Thyroid gland (tissue), 4 donors: Measurements from ENCODE around the gene RIC1. TPM values are rescaled to one million over a fixed set of nuclear protein-coding genes. Genes with fewer than 3 reads are reported as not detected.

Experiments
- DNase-seq, 2 donors: peaks; one replicate each; pipeline ENCODE4 v3.0.0-alpha.2; 2019
- H3K27ac ChIP-seq, 3 donors: fragments of 200-600 bp; sonication (generic); 1 replicate in 2 of 3; 2 replicates in 1 of 3; pipeline ENCODE4 v1.5.1; 2016 to 2019; ENCODE audit warnings: mild to moderate bottlenecking in 1 of 3, moderate library complexity in 1 of 3
- H3K27me3 ChIP-seq: fragments of 200-600 bp; sonication (generic); one replicate; pipeline ENCODE4 v1.5.1; 2019
- H3K36me3 ChIP-seq, 2 donors: fragments of 200-600 bp; sonication (generic); one replicate each; pipeline ENCODE4 v1.5.1; 2016 to 2019
- H3K4me1 ChIP-seq, 2 donors: fragments of 200-600 bp; sonication (generic); one replicate each; pipeline ENCODE4 v1.5.1; 2017 to 2019
- H3K4me3 ChIP-seq, 3 donors: fragments of 200-600 bp; sonication (generic); replicated peaks in 1 of 3; 1 replicate in 2 of 3; 2 replicates in 1 of 3; pipeline ENCODE4 v1.5.1; 2016; ENCODE audit warnings: mild to moderate bottlenecking in 1 of 3
- H3K9me3 ChIP-seq: fragments of 200-600 bp; sonication (generic); one replicate; pipeline ENCODE4 v1.5.1; 2017
- POLR2A ChIP-seq, 2 donors: fragments of 450-650 bp; IDR thresholded peaks; one replicate each; pipeline ENCODE4 v1.6.1; 2017; ENCODE audit warnings: antibody characterized with exemption in 2 of 2, mild to moderate bottlenecking in 2 of 2, moderate library complexity in 1 of 2
- WGBS, 2 donors: methylation state at CpG; one replicate each; pipeline ENCODE4 v1.1.5; 2017; 5-methylcytosine and 5-hydroxymethylcytosine counted together
- intact Hi-C: fragments of 100-400 bp; cut with DNase I; formaldehyde crosslinking; loops from one replicate; pipeline ENCODE4 v1.15.1; 2023
- total RNA-seq, 4 donors: library from RNA; depleted of rRNA; stranded (reverse); fragments of >200 nt; gene quantifications; one replicate each; pipeline ENCODE4 v1.2.3, GENCODE V29; 2016
- TF ChIP-seq, protein P1 (sequence below), 6 experiments: fragments of 200-600 bp in 3 of 6; fragments of 450-650 bp in 3 of 6; sonication (generic) in 3 of 6; IDR thresholded peaks; one replicate each; pipeline ENCODE4 v1.5.1; 2016 to 2019; ENCODE audit warnings: antibody characterized with exemption in 6 of 6, mild to moderate bottlenecking in 2 of 6, inconsistent platforms in 1 of 6, moderate library complexity in 1 of 6

The RIC1 gene
- total RNA-seq, 4 donors from 2014 or later = 42.7 to 56.1 (median 44.9) TPM

GRCh38 chr9:5736563-5737346 lies 107.8 kb downstream of the RIC1 start:
- intact Hi-C loops = no loop called here
- WGBS, 2 donors = 67 to 98% methylated on average over 2 of the region's 2 CpGs

GRCh38 chr9:5743109-5743508 lies 114.2 kb downstream of the RIC1 start:
- Histone ChIP-seq H3K9me3 (no peaks in the 10 kb centered on the region), H3K4me3 (no peak overlapping the region), H3K27ac (no peak overlapping the region), H3K36me3 (peaks cover 0 to 12% of the 10 kb centered on the region in 2 donors), H3K4me1 (peaks cover 13 to 14% of the 10 kb centered on the region in 2 donors), H3K27me3 (no peaks in the 10 kb centered on the region)
- 95 to 98% methylated on average over 3 of the region's 3 CpGs for WGBS, 2 donors
- no peak for TF ChIP-seq POLR2A (IDR thresholded peaks at IDR 0.05)
- TF ChIP-seq, protein P1, sequence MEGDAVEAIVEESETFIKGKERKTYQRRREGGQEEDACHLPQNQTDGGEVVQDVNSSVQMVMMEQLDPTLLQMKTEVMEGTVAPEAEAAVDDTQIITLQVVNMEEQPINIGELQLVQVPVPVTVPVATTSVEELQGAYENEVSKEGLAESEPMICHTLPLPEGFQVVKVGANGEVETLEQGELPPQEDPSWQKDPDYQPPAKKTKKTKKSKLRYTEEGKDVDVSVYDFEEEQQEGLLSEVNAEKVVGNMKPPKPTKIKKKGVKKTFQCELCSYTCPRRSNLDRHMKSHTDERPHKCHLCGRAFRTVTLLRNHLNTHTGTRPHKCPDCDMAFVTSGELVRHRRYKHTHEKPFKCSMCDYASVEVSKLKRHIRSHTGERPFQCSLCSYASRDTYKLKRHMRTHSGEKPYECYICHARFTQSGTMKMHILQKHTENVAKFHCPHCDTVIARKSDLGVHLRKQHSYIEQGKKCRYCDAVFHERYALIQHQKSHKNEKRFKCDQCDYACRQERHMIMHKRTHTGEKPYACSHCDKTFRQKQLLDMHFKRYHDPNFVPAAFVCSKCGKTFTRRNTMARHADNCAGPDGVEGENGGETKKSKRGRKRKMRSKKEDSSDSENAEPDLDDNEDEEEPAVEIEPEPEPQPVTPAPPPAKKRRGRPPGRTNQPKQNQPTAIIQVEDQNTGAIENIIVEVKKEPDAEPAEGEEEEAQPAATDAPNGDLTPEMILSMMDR (IDR thresholded peaks at IDR 0.05) = no peak
- no peak for DNase-seq
- intact Hi-C loops = no loop called here

More at GRCh38 chr9:5736563-5737346, 107.8 kb downstream of the RIC1 start:
- H3K36me3 ChIP-seq = no peaks in the 10 kb centered on the region
- H3K4me3 ChIP-seq = no peak overlapping the region
- TF ChIP-seq, protein P1 (IDR thresholded peaks at IDR 0.05) = no peak
- TF ChIP-seq POLR2A (IDR thresholded peaks at IDR 0.05) = no peak
- no peaks in the 10 kb centered on the region for H3K9me3 ChIP-seq
- H3K27me3 ChIP-seq = no peaks in the 10 kb centered on the region
- DNase-seq = no peak
- no peak overlapping the region for H3K27ac ChIP-seq
- H3K4me1 ChIP-seq = peaks cover 7 to 8% of the 10 kb centered on the region in 2 donors

GRCh38 chr9:5748438-5748837 lies 119.5 kb downstream of the RIC1 start:
- TF ChIP-seq, protein P1 (IDR thresholded peaks at IDR 0.05) = no peak
- TF ChIP-seq POLR2A (IDR thresholded peaks at IDR 0.05) = no peak
- intact Hi-C loops = no loop called here
- H3K4me1 ChIP-seq = peaks cover 0 to 9% of the 10 kb centered on the region in 2 donors
- H3K27ac ChIP-seq = no peak overlapping the region
- H3K9me3 ChIP-seq = no peaks in the 10 kb centered on the region
- WGBS, 2 donors = 94 to 98% methylated on average over 1 of the region's 1 CpG
- H3K27me3 ChIP-seq = no peaks in the 10 kb centered on the region
- no peak for DNase-seq
- H3K4me3 ChIP-seq = no peak overlapping the region
- H3K36me3 ChIP-seq = peaks cover 0 to 20% of the 10 kb centered on the region in 2 donors

DNA sequence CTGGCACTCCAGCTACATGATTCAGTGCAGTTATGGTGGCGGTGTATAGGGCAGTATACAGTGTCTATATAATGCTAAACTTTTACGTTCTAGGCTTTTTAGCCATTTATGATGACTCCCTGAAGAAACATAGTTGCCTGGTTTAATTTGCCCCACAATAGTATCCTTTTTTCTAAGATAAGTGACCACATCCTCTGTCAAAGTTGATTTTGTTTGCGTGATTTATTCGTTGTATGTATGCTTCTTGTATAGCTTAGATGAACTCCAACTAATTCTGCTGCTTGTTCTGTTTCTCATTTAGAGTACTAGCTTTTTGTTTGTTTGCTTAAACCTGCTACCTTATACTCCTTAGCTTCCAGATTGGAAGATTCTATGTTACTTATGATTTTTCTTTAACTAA lies 120.4 kb downstream of the RIC1 start:
- Histone ChIP-seq H3K36me3 (peaks cover 0 to 20% of the 10 kb centered on the region in 2 donors), H3K27ac (no peak overlapping the region), H3K9me3 (no peaks in the 10 kb centered on the region), H3K27me3 (no peaks in the 10 kb centered on the region), H3K4me1 (peaks cover 0 to 9% of the 10 kb centered on the region in 2 donors), H3K4me3 (no peak overlapping the region)
- intact Hi-C loops = no loop called here
- 93 to 96% methylated on average over 4 of the region's 4 CpGs for WGBS, 2 donors
- TF ChIP-seq, protein P1 (IDR thresholded peaks at IDR 0.05) = no peak
- no peak for TF ChIP-seq POLR2A (IDR thresholded peaks at IDR 0.05)
- DNase-seq = no peak

- no peak for TF ChIP-seq POLR2A (IDR thresholded peaks at IDR 0.05)
- TF ChIP-seq, protein P1 (IDR thresholded peaks at IDR 0.05) = no peak
- Histone ChIP-seq H3K9me3 (no peaks in the 10 kb centered on the region), H3K4me1 (peaks cover 0 to 9% of the 10 kb centered on the region in 2 donors), H3K27ac (no peak overlapping the region), H3K4me3 (no peak overlapping the region), H3K36me3 (peaks cover 0 to 20% of the 10 kb centered on the region in 2 donors), H3K27me3 (no peaks in the 10 kb centered on the region)
- intact Hi-C loops = no loop called here
- DNase-seq = no peak
- 92 to 97% methylated on average over 1 of the region's 1 CpG for WGBS, 2 donors
Observed at GRCh38 chr9:5750569-5750968, 121.7 kb downstream of the RIC1 start.
